Activated naive CD4-positive, alpha-beta T cell treated with anti-CD3 and anti-CD28 coated beads, Interleukin-2, amount 50 U/mL, for 16 hours (primary cell): ENCODE results near the gene SRGAP1.
"Not testable (repeated sequence)": the region's sequence is repeated elsewhere in the genome, so short reads cannot be mapped to it uniquely, and the experiment has no call there.

Source experiments
- DNase-seq: peaks from one replicate; pipeline ENCODE4 v3.0.0-alpha.2; 2020

SRGAP1 gene

DNA sequence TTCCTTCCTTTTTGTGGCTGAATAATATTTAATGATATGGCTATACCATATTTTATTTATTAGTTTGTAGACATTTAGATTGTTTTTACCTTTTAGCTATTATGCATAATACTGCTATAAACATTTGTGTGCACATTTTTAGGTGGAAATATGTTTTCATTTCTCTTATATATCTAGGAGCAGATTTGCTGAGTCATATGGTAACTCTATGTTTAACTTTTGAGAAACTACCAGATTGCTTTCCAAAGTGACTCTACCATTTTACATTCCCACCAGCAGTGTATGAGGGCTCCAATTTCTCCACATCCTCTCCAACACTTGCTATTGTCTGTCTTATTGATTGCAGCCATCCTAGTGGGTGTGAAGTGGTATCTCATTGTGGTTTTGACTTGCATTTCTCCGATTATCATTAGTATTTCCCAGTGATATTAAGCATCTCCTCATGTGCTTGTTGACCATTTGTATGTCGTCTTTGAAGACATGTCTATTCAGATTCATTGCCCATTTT is 217.4 kb downstream of the SRGAP1 start:
- DNase-seq, result no peak

DNA sequence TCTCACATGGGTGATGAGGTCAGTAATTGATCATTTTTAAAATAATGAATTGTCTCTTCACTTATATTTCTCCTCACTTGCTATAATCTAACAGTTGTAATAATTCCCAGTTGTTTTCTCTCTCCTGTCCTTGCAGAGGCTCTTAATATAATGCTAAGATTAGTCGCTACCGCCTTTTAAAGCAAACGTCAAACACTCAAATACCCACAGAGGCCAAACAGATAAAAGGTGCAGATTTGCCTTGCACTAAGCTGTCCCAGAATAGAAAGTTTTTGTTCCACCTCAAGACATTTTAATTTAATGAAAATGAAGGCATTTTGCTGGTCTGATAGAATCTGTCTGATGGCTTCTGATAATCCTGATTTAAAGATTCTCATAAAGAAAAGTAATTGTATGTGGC is 218.6 kb downstream of the SRGAP1 start:
- no peak for DNase-seq

DNA sequence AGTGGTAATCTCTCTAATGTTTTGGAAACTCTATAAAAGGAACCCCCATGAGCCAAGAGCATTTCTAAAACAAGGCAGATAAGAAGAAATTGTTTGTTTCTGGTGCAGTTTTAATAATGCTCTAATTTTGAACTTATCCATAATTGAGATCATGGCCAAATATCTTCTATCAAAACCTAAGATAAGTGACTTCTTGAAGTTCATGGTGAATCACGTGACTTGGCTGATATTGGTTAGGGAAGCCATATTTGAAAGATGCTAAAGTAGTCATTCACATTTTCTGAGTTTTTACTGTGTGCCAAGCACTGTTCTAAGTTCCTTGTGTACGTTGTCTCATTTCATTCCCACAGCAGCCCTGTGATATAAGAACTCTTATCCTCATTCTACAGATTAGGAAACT is 219.7 kb downstream of the SRGAP1 start:
- no peak for DNase-seq

DNA sequence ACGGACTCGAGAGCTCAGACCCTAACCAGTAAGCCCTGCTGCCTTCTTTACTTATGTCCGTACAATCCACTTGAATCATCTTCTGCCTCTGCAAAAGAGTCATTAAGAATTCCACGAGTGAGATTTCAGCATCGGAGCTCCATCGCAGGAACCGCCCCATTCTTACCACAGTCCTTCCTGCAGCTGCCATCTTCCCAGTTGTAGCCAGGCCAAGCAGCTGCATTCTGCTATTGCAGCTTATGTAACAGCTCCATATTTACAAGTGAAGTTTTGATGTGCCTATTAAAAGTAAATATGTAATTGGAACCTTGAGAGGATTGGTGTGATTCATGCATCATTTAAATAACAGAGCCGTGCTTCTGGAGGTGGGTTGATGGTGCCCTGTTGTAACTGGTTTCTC is 220.2 kb downstream of the SRGAP1 start:
- no peak for DNase-seq

DNA sequence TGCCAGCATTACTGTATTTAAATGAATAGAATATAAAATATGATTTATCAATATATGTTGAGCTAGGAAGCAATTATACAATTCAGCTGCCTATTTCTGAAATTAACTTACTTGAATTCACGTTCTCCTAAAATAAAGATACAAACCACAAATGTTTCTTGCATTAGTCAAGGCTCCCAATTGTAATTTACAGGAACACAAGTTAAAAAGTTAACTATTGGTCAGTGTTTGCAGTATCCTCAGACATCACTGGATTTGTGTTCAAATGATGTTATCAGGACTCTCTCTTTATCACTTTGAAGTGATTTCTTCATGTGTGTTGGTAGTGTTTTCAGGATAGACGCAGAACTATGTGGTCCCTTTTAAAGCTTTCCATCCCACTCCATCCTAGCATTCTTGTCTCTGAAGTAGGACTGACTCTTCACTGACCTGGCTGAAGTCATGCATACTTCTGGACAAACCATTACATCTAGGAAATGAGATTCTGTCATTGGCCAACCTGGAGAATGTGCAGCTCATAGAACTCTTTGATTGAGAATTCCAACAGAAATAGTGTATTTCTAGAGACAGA is 221.5 kb downstream of the SRGAP1 start:
- DNase-seq, result no peak

DNA sequence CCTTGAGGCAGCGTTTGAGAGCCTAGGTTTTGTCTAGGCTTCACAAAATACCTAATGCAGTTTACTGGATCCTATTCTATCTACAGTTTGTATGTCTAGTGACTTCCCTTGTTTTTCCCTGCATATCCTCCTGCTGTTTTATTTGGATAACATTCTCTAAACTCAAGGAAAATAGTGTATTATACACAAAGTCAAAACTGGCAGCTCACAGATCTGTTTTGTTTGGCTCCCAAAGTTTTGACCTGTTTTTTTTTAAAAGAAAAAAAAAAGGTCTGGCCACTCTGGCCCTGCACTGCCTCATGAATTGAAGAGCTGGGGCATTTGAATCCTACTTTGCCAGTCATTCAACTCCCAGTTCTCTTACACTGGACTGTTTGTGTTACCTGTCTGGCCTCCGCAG is 222.3 kb downstream of the SRGAP1 start:
- no peak for DNase-seq

DNA sequence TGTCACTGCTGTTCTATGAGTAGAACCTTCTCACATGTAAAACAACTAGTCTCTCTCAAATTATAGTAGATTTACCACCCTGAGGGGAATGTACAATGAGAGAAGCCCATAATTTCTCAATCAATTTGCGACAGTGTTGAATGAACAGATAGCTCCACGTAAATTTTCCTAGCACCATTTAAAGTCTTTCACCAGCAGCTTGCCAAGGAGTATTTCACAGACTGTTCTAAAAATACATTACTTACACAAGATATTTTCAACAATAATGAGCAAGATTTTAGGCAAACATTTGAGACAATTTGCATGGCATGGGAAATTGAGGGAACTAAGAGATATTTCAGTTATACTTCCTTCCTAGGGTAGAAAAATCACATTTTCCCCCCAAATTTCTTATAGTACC is 226.0 kb downstream of the SRGAP1 start:
- no peak for DNase-seq

DNA sequence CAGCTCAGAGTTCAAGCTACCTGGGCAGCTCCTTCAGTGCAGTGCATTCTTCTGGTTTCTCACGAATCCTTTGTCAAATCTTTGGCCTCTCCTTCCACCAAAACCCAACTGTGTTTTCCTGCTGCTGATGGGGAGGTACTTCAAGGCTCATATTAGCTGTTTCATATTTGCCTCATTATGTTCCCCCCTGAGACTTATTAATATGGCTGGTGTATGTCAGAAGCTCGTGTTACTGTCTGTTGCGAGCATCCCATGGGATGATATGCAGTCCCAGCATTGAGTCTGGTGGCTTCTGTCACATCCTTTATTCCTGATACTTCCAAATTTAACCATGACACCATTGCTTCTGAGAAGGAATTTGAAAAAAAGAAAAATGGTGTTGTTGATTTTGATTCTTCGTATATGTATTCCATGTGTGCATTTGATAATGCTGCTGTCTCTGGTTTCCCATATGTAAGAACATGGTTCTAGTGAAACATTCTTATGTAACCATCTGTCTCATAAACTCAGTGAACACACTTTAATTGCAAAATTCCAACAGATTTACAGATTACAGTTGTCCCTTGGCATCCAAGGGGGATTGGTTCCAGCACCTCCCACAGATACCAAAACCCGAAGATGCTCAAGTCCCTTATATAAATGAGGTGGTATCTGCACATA is 228.5 kb downstream of the SRGAP1 start:
- DNase-seq, result no peak

DNA sequence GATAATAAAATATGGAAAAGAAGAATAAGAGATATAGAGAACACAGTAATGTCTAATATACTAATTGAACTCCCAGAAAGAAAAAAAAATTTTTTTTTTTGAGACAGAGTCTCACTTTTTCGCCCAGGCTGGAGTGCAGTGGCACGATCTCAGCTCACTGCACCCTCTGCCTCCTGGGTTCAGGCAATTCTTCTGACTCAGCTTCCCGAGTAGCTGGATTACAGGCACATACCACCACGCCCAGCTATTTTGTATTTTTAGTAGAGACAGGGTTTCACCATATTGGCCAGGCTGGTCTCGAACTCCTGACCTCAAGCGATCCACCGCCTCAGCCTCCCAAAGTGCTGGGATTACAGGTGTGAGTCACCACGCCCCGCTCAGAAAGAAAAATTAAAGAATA is 232.1 kb downstream of the SRGAP1 start:
- DNase-seq, result not testable (repeated sequence)

DNA sequence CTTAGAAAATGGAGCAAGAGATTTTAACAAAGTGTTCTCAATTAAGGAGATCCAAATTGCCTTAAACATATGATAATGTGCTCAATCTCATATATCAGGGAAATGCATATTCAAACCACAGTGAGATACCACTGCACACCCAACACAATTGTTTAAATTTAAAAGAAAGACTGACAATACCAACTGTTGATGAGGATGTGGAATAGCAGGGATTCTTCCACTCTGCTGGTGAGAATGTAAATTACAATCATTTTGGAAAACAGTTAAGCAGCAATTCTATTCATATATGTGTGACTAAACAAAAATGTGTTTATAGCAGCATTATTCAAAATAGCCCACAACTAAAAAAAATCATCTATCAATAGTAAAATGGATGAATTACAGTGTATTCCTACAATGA is 233.4 kb downstream of the SRGAP1 start:
- no peak for DNase-seq

DNA sequence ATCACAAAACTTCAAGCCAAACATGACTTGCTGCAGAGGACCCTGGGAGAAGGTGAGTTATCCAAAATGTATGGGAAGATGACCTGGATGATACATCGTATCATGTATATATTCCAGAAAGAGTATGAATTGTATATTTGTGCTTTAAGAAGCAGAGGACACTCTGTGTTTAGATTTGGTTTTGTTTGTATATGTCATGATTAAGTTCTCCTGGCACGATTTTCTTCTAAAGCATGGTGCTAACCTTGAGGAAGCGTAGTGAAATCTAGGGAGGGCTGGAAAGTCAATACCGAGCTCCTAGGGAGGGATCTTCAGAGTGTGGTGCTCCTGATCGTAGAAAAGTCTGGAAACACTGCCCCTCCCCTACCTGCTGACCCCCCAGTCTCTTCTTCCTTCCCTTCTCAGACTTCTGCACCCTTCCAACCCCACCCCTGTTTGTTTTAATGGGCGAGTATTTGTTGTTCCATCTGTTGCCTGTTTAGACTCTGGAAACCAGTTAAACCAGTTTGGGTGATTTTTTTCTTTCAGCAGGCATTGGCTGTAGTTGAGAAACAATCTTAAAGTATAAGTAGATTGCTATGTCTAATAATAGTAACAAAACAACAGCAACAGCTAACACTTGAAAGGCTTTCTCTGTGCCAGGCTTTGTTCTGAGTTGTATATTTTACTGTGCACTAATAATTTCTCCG is 236.0 kb downstream of the SRGAP1 start:
- DNase-seq, result no peak

DNA sequence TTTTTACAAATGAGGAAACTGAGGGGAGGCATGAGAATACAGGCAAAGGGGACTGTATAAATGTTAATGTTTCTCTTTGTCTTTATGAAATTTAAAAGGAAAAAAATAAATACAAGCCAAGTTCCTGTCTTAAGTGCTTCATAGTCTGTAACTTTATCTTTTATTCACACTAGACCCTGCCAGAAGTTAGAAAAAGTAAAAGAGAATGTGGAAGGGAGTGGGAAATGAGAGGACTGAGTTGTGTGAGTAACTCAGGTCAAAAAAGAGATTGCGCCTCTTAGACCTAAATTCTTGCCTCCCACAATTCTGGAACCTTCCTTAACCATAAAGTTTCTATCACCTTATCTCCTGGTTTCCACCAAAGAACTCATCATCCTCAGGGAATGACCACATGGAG is 236.5 kb downstream of the SRGAP1 start:
- no peak for DNase-seq

DNA sequence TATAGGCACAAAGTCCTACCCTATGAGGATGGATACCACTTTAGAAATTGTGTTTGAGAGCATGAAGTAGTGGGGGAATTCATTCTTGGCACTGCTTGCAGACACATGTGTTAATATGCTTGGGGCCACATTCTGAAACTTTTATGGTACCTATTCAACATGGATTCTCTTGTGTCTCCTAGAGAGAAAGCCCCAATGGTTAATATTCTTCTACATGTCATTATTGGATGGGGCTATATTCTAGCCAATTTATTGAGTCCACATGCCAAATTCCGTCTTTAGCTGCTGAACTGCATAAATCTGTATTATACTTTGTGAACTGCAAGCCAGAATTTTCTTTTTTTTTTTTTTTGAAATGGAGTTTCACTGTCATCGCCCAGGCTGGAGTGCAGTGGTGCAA is 237.6 kb downstream of the SRGAP1 start:
- no peak for DNase-seq

DNA sequence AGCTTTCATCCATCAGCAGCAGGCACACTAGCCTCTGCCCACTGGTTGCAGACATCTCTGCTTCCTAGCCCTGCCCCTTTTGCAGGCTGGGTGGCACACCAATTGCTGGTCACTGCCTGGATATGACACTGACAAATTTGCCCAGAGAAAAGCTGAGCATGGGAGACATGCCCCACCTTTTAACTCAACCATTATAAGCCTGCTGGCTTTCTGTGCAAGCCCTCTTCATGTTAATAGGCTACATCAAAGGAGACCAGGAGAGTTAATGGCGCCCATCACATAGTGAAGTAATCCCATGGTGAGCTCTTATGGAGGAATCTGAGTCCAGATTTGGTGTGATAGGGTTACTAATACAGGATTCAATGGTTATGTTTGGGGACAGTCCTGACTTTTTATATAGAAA is 238.4 kb downstream of the SRGAP1 start:
- no peak for DNase-seq

DNA sequence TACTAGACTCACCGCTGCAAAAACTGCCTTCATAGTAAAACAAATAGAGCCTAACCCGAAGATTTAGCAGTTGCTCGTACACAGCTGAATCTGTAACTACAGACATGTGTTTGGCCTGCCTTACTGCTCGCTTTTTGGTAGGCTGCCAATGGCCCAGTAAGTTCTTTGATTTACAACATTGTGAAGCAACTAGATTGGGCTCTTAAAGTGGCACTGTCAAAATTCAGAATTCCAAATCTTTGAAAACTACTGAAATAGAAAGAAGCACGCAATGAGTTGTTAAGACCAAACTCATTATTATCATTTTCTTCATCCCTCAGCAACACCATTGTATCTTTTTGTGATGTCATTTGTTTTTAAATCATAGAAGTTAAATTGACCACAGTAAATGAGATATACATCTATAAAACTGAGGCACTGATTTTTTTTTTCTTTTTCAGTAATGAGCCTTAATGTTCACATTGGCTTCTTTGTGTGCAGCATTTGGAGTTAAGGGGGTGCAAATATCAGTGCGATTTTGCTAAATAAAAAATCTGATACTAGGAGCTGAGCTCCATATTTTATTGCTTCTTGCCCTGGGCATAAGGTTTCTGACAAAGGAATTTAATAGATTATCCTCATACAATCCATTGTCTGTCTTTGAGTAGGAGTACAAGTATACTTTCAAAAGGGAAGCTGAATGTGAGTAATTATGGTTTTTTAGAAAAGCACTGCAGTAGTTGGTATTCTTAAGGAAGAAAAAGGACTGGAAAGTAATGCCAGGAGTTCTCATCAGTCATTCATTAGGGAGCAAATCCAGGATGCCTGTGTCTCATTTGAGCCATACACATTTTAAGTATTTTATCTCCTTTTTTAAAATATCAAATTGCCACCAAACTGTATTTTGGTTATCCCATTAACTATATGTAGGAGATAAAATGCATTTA is 239.0 kb downstream of the SRGAP1 start:
- DNase-seq, result no peak

DNA sequence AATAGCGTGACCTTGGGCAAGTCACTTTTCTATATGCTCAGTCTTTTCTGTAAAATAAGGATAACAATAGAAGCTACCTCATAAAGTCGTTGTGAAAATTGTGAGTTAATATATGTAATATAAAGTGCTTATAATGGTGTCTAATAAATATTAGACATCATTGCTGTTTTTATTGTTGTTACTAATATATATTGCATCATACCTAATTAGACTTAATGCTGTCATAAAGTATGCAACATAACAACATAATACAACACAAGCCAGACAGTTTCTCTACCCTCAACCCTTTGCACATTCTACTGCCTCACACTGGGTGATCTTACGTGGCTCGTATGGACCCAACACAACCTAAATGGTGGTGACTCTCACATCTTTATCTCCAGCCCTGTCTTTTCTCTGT is 240.7 kb downstream of the SRGAP1 start:
- no peak for DNase-seq

DNA sequence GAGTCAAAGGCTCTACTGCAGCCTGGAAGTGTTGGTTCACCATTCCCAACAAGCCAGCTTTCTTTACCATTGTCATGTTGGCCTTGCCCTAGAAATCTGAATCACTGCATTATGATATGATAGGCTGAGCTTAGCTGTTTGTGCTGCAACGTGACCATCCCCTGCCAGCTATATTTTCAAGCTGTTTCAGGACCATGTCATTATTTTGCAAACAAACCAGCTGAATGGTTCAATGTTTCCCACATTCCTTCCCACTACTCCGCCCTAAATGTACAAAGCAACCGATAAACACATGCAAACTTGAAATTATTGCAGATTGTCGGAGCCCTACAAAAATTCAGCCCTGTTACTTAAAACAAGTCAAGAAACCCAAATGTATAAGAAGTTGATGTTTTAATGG is 241.5 kb downstream of the SRGAP1 start:
- DNase-seq, result no peak

DNA sequence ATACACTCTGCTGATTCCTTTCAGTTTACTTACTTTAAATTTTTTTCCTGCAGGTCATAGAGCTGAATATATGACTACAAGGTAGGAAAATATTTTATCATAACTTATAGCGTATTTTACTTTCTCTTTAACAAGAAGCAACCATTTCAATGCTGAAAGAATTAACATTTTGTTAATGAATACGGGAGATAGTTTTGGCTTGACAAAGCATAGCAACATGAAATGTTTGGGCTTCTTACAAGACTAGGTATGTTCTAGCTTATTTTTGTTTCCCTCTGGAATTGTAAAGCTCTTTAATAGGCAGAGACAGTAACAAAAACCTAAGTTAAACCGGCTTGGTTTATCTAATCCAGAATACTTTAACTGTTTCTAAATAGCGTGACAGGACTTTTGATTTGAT is 242.4 kb downstream of the SRGAP1 start:
- DNase-seq, result no peak

DNA sequence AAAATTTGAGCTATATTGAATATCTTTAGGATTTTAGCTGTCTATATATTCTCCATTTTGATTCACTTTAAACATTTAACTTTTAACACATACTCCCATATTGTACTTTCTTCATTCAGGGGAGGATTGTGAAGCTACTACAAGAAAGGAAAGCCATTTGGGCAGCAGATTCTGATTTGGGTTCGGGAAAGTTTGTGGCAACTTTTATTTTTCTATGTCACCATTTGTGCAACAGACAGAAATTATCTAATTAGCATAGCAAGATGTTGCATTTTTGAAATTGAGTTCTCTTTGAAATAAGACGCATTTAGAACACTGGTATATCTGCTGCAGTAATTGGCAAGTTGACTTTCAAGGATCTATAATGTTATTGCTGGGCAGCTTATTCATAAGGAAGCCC is 243.3 kb downstream of the SRGAP1 start:
- no peak for DNase-seq

DNA sequence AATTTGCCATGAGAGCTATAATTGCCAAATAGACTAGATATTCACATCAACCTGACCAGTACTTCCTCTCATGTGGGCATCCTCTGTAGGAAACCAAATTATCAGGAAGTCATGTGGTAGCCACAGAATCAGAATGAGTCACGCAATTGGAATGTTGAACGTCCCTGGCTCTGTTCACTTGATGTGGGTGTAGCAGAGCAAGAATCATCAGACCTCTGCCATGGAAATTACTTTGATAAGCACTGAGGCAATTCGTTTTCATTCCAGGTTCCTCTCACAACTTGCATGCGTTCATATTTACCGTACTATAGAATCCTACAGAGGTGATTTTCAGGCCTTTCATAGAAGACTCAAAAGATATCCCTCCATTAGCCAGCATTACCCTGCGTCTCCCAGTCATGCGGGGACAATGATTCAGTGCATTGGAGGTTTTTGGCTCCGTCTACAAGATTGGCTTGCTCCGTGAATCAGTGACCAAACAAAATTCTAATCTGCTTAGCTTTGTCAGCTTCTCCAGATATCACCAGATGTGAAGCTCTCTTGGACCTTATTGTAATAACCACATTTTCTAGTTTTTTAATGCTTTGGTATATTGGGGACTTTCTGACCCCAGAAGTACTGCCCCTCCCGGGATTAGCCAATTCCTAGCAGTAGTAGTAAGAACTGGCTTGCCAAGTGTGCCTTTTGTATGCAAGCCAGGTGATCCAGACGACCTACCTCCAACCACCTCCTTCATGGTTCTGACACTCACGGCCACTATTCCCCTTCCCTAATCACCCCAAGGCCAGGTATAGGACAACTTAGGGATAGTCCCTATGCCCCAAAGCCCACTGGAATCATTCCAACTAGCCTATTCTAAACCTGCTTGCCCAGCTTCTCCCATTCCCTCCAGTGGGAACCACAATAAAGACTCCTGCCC is 244.2 kb downstream of the SRGAP1 start:
- no peak for DNase-seq

DNA sequence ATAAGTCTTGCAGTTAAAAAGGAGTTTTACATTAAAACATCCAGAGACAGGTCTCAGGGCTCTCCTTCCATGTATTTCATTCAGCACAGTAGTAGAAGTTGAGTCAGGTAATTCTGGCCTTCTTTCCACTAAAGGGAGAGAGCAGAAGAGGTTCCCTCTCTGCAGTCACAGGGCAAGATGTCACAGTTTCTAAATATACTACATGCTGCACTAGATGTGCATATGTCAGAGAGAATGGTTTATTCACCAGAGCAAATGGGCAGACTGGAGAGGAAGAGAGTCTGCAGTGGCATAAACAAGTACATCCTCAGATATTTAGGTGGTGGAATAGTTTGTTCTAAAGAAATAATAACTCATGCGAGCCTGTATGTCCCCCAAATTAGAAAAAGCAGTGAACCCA is 245.5 kb downstream of the SRGAP1 start:
- DNase-seq, result no peak

DNA sequence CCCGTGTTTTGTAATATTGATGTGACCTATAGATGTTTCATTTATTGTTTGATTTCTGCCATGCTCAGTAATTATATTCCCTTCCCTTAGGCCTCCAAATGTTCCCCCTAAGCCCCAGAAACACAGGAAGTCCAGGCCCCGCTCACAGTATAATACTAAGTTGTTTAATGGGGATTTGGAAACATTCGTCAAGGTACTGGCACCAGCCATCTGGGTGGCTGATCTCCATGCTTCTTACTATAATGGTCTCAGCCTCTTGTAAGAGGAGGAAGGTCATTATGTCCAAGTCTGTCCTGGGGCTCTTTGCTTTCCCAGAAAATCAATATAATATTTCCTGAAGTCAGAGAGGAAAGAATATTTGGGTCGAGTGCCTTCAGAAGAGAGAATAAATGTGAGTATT is 246.7 kb downstream of the SRGAP1 start:
- DNase-seq, result no peak
